Stimulated activated CD4-positive, alpha-beta T cell treated with anti-CD3 and anti-CD28 coated beads, Interleukin-2, amount 100 ng/mL, for 48 hours (primary cell): ENCODE results near the gene SHKBP1.
"Not testable (repeated sequence)": the region's sequence is repeated elsewhere in the genome, so short reads cannot be mapped to it uniquely, and the experiment has no call there.

Experiments used
- DNase-seq, 2 donors: peaks; one replicate each; pipeline ENCODE4 v3.0.0-alpha.2; 2020

Gene SHKBP1

DNA sequence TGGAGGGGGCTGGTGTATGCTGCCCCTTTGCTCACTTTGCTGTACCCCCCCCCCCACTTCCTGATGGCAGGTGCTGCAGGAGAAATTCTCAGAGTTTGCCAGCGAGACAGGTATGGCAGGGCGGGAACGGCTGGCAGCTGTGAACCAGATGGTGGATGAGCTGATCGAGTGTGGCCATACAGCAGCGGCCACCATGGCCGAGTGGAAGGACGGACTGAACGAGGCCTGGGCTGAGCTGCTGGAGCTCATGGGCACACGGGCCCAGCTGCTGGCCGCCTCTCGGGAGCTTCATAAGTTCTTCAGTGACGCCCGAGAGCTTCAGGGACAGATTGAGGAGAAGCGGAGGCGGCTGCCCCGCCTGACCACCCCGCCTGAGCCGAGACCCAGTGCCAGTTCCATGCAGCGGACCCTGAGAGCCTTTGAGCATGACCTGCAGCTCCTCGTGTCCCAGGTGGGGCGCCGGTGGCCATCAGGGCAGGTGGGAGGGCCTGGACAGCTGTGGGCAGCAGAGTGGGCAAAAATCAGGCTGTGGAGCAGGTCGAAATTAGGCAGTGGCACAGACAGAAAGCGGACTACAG lies 19.6 kb upstream of the SHKBP1 start:
- DNase-seq, result no peak

DNA sequence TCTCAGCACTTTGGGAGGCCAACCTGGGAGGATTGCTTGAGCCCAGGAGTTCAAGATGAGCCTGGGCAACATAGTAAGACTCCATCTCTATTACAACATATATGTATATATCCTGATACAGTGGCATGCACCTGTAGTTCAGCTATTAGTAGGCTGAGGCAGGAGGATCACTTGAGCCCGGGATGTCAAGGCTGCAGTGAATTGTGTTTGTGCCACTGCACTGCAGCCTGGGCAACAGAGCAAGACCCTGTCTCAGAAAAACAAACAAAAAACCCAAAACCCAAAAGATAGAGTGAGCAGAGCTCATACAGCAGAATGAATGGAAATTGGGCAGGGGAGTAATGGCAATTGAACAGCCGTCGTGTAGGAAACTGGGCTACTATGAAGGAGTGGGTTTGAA lies 17.3 kb upstream of the SHKBP1 start:
- DNase-seq, result no peak

DNA sequence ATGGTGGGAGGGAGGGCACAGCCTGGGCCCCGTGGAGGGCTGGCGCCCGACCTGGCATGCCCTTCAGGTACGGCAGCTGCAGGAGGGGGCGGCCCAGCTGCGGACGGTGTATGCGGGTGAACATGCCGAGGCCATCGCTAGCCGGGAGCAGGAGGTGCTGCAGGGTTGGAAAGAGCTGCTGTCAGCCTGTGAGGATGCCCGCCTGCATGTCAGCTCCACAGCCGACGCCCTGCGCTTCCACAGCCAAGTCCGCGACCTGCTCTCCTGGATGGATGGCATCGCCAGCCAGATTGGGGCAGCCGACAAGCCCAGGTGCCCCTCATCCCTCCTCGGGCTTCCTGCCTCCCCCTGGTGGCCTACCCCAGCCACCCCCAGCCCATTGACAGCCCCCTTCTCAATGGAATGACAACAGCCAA lies 16.6 kb upstream of the SHKBP1 start:
- no peak for DNase-seq

GRCh38 chr19:40561947-40562346 lies 14.7 kb upstream of the SHKBP1 start:
- no peak for DNase-seq

GRCh38 chr19:40564535-40564934 lies 12.1 kb upstream of the SHKBP1 start:
- DNase-seq, result not testable (repeated sequence)

DNA sequence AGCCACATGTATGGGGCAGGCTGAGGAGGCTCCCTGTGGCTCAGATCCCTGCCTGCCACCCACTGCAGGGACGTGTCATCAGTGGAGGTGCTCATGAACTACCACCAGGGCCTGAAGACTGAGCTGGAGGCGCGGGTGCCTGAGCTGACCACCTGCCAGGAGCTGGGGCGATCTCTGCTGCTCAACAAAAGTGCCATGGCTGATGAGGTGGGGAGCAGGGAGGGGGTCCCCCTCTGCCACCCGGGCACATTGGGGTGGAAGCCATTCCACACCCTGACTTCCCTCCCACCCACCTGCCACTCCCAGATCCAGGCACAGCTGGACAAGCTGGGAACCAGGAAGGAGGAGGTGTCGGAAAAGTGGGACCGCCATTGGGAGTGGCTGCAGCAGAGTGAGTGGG lies 11.3 kb upstream of the SHKBP1 start:
- DNase-seq, result no peak

- DNase-seq, result no peak
Observed at GRCh38 chr19:40565910-40566495, 10.7 kb upstream of the SHKBP1 start.

- DNase-seq, result no peak
Observed at GRCh38 chr19:40567040-40567749, 9.5 kb upstream of the SHKBP1 start.

- DNase-seq, result no peak
Observed at GRCh38 chr19:40567750-40568494, 8.8 kb upstream of the SHKBP1 start.

GRCh38 chr19:40570313-40571004 lies 6.2 kb upstream of the SHKBP1 start:
- DNase-seq, result peak; percentile 88 to 94

DNA sequence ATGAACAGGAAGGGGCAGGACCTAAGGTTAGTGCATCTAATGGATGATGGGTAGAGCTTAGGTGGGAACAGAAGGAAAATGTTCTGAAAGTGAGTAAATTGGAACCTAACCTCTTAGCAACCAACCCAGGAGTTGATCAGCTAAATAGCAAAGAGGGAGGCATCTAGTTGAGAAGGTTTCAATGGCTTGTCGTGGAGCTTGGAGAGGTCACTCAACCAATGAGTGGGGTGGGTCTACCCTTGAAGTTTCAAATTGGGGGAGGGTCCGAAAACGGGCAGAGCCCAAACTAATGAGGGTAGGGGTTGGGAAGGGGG lies 5.7 kb upstream of the SHKBP1 start:
- DNase-seq, result no peak

- no peak for DNase-seq
Observed at GRCh38 chr19:40571831-40572495, 4.7 kb upstream of the SHKBP1 start.

- DNase-seq, result no peak
Observed at GRCh38 chr19:40575326-40575725, 1.3 kb upstream of the SHKBP1 start.

GRCh38 chr19:40576151-40576584 lies 505 bp upstream of the SHKBP1 start:
- no peak for DNase-seq

DNA sequence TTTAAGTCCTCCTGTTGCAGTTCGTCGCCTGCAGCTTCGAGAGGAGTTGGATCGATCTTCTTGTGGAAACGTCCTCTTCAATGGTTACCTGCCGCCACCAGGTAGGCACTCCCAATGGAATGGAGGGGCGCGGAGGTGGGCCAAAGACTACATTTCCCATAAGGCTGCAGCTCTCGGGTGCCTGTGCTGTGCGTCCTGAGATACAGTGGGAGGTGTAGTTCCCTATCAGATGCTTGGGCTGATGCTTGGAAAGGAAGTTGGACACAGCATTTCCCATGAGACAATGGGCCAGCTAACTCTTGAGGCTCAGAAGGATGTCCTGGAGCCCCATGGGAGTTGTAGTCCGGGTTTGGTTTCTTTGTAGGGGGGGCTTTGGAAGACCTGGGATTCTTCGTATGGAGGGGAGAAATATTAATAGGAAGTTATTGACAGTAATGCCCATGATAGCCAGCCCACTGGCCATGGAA lies 1.8 kb downstream of the SHKBP1 start:
- no peak for DNase-seq

GRCh38 chr19:40580619-40581018 lies 3.9 kb downstream of the SHKBP1 start:
- no peak for DNase-seq

- no peak for DNase-seq
Observed at GRCh38 chr19:40581531-40581930, 4.9 kb downstream of the SHKBP1 start.

GRCh38 chr19:40582467-40582866 lies 5.8 kb downstream of the SHKBP1 start:
- no peak for DNase-seq

DNA sequence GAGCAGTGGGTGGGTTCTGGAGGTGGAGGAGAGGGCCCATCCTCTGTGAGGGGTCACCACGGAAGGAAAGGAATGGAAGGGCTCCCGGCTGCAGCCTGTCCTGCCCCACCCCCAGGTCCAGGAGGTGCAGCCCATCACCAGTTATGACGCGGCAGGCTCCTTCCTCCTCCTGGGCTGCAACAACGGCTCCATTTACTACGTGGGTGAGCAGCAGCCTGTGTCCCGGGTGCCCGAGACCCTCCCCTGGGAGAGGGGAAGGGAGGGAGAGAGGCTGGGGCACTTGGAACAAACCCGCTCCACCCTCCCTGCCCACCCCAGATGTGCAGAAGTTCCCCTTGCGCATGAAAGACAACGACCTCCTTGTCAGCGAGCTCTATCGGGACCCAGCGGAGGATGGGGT lies 6.6 kb downstream of the SHKBP1 start:
- no peak for DNase-seq

DNA sequence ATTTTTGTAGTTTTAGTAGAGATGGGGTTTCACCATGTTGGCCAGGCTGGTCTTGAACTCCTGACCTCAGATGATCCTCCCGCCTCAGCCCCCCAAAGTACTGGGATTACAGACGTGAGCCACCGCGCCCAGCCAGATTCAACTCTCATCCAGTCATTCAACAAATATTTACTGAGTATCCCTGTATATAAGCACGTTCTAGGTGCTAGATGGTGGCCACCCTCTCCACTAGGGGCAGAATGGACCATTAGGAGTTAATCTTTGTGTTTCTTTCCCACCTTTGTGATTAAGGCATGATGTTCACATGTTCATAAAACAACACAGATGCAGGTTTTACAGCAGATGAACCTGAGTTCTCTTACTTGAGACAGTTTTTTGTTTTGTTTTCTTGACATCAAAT lies 7.3 kb downstream of the SHKBP1 start:
- no peak for DNase-seq

- no peak for DNase-seq
Observed at GRCh38 chr19:40585241-40585981, 8.7 kb downstream of the SHKBP1 start.

GRCh38 chr19:40585982-40586422 lies 9.3 kb downstream of the SHKBP1 start:
- DNase-seq, result no peak
